Measurements from ENCODE around the gene RP2. TPM values are rescaled to one million over a fixed set of nuclear protein-coding genes. Genes with fewer than 3 reads are reported as not detected.

RP2 gene
- total RNA-seq, 4 donors from 2014 or later = 5.4 to 17.3 (median 11.1) TPM

DNA sequence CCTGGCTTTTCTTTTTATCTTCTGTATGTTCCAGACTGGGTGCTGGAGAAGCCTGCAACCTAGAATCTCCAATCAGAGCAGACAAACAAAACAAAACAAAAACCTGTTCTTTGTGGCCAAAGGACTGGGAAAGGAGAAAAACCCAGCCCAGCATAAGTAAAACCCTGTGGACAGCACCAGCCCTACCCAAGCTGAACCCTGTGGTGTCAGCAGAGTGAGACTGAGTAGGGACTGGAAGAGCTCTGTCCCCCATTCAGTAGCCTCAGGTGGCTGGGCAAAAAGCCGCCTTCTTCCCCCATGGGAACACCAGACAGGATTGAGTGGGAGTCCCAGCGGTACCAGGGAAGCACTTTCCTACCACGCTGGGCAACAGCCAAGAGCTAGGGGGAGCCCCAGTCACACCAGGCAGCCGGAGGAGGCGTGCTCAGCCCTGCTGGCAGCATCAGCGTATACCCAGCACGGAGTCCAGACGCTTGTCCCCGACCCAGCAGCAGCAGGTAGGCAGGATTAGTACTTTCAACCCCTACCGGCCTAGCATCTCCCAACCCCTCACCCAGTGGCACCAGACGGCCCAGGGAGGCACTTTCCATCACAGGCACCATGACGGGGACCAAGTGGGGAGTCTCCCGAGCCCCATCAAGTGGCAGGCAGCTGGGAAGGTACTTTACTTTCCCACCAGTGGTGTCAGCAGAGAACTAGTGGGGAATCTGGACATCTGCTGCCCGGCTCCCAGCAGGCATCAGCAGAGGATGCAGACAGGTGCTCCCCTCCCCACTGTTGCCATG lies 66.8 kb downstream of the RP2 start:
- DNase-seq = peak; percentile 67 to 87 (median 80)
- Histone ChIP-seq H3K27ac (peak overlapping the region in 1 of 4 donors; percentile 57), H3K9me3 (no peaks in the 10 kb centered on the region), H3K4me3 (peak overlapping the region; percentile 14 to 51 (median 38)), H3K27me3 (no peaks in the 10 kb centered on the region), H3K4me1 (no peaks in the 10 kb centered on the region), H3K36me3 (no peaks in the 10 kb centered on the region)
- TF ChIP-seq, protein P1, sequence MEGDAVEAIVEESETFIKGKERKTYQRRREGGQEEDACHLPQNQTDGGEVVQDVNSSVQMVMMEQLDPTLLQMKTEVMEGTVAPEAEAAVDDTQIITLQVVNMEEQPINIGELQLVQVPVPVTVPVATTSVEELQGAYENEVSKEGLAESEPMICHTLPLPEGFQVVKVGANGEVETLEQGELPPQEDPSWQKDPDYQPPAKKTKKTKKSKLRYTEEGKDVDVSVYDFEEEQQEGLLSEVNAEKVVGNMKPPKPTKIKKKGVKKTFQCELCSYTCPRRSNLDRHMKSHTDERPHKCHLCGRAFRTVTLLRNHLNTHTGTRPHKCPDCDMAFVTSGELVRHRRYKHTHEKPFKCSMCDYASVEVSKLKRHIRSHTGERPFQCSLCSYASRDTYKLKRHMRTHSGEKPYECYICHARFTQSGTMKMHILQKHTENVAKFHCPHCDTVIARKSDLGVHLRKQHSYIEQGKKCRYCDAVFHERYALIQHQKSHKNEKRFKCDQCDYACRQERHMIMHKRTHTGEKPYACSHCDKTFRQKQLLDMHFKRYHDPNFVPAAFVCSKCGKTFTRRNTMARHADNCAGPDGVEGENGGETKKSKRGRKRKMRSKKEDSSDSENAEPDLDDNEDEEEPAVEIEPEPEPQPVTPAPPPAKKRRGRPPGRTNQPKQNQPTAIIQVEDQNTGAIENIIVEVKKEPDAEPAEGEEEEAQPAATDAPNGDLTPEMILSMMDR (IDR thresholded peaks at IDR 0.05) = peak in 5 of 6 experiments; percentile 7 to 74 (median 59)
- no peak for TF ChIP-seq POLR2A (IDR thresholded peaks at IDR 0.05)

DNA sequence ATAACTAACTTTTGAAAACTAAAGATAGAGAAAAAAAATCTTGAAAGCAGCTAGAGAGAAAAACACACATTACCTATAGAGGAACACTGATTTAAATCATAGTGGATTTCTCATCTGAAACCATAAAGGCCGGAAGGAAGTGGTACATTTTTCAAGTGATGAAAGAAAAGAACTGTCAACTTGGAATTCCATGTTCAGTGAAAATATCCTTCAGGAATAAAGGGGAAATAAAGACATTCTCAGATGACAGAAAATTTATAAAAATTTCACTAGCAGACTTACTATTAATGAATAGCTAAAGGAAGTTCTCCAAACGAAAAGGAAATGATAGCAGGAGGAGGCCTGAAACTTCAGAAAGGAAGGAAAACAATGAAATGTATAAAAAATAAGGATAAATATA lies 67.8 kb downstream of the RP2 start:
- Histone ChIP-seq H3K27me3 (no peaks in the 10 kb centered on the region), H3K9me3 (no peaks in the 10 kb centered on the region)

DNA sequence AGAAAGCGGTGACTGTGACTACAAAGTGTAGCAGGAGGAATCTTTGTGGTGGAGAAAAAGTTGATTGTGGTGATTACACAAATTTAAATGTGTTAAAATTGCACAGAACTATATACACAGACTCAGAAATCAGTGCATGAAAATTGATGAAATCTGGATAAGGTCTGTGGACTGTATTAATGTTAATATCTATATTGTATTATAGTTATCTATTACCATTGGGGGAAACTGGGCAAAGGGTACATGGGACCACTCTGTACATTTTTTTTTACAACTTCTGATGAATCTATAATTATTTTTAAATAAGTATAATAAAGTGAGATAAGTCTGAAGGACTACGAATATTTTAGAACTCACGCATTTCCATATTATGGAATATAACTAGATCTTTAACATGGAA lies 73.6 kb downstream of the RP2 start:
- no peak for DNase-seq
- no peak overlapping the region for H3K4me3 ChIP-seq
- no peaks in the 10 kb centered on the region for H3K9me3 ChIP-seq
- no peaks in the 10 kb centered on the region for H3K36me3 ChIP-seq
- no peak for TF ChIP-seq POLR2A (IDR thresholded peaks at IDR 0.05)
- TF ChIP-seq, protein P1 (IDR thresholded peaks at IDR 0.05) = no peak
- no peak overlapping the region for H3K27ac ChIP-seq
- H3K27me3 ChIP-seq = no peaks in the 10 kb centered on the region
- no peaks in the 10 kb centered on the region for H3K4me1 ChIP-seq

More for the DNA sequence above, 67.8 kb downstream of the RP2 start:
- no peak for TF ChIP-seq POLR2A (IDR thresholded peaks at IDR 0.05)
- TF ChIP-seq, protein P1 (IDR thresholded peaks at IDR 0.05) = no peak
- no peaks in the 10 kb centered on the region for H3K36me3 ChIP-seq
- no peaks in the 10 kb centered on the region for H3K4me1 ChIP-seq
- no peak for DNase-seq
- H3K4me3 ChIP-seq = no peak overlapping the region
- no peak overlapping the region for H3K27ac ChIP-seq

DNA sequence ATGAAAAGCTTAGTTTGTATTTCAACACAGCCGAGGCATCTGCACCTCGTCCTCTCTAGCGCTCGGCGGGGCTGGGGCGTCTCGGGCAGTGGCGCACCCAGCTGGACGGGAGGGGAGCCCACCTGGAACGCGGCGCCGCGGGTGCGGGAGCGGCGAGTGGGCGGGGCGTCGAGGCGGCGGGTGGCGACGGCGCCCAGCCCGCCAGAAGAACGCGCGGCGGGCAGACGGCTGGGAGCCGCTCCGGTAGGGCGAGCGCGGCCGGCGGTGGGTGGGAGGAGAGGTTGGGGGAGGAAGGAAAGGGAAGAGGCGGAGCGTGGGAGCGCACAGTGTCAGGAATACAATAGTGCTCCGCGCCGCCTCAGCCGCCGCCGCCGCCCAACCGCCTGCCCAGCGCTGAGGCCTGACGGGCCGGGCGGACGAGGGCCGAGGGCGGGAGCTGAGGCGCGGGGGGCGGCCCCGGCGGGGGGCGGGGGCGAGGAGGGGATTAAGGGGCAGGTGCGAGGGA lies 75.3 kb downstream of the RP2 start, which contains the start of gene JADE3:
Gene JADE3 (plus strand): TSS at position 324 of the 505 bp plus-strand sequence. CDS start 72,474 bp downstream, outside the sequence.
- Histone ChIP-seq H3K27me3 (no peaks in the 10 kb centered on the region), H3K4me3 (peak within 1 kb of the TSS; percentile 44 to 82 (median 65)), H3K36me3 (no peaks in the 10 kb centered on the region), H3K27ac (peak within 1 kb of the TSS; percentile 25 to 77 (median 62)), H3K9me3 (no peaks in the 10 kb centered on the region), H3K4me1 (no peaks in the 10 kb centered on the region)
- DNase-seq = peak; percentile 54 to 80 (median 77)
- no peak for TF ChIP-seq POLR2A (IDR thresholded peaks at IDR 0.05)
- TF ChIP-seq, protein P1 (IDR thresholded peaks at IDR 0.05) = no peak

DNA sequence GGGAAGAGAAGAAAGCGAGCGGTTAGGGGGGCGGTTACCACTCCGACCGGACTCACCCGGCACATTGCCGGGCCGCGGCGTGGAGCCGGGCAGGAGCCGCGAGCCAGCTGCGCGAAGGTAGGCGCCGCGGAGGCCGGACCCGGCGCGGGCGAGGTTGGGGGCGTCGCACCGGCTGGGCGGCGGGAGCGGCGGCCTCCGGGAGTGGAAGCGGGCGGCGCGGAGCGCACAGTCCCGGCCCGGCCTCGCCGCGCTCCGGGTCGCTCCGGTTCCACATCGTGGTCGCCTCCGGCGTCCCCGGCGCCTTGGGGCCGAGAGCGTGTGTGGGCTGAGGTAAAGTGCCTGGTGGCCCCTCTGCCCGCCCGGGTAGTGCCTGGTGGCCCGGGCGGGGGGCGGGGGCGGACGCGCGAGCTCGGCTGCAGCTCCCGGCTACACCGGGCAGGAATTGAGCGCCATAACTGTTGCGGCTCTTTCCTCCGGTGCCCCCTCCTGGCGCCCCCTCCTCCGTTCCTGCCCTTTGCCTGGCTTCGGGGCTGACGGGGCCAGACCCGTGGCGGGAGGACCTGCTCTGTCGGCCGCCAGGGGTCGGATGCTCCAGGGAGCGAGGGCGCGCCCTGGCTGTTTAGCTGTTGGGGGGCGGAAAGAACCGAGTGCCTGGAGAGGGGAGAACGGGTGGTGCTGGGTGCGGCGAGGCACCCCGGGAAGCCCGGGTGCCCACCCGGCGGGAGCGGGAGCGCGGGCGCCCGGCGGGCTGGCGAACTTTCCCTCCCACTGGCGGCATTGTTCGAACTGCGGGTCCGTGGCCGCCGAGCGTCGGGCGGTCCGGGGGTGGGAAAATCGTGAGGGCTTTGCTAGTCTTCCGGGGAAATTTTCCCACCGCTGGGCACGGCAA lies 76.0 kb downstream of the RP2 start:
- Histone ChIP-seq H3K36me3 (no peaks in the 10 kb centered on the region), H3K4me3 (peak overlapping the region; percentile 44 to 82 (median 65)), H3K27ac (peak overlapping the region; percentile 25 to 77 (median 62)), H3K27me3 (no peaks in the 10 kb centered on the region), H3K4me1 (no peaks in the 10 kb centered on the region), H3K9me3 (no peaks in the 10 kb centered on the region)
- peak; percentile 50 to 64 (median 56) for DNase-seq
- TF ChIP-seq POLR2A (IDR thresholded peaks at IDR 0.05) = no peak
- TF ChIP-seq, protein P1 (IDR thresholded peaks at IDR 0.05) = peak in 5 of 6 experiments; percentile 33 to 48 (median 37)

Data from Peyer's patch (tissue), 4 donors.